ENCODE data around the gene LRCH1. TPM values are rescaled to one million over a fixed set of nuclear protein-coding genes. Genes with fewer than 3 reads are reported as not detected.

Gene LRCH1
- total RNA-seq, 4 donors from 2014 or later, result 5.0 to 20.4 (median 7.4) TPM

GRCh38 chr13:46521486-46521885 is 31.5 kb upstream of the LRCH1 start:
- peaks cover 0 to 20% (median 3%) of the 10 kb centered on the region in 3 donors for H3K4me1 ChIP-seq
- no peaks in the 10 kb centered on the region for H3K9me3 ChIP-seq
- no peaks in the 10 kb centered on the region for H3K36me3 ChIP-seq
- peaks cover 0 to 46% (median 0%) of the 10 kb centered on the region in 4 donors for H3K27me3 ChIP-seq
- H3K27ac ChIP-seq, result no peak overlapping the region
- no peak overlapping the region for H3K4me3 ChIP-seq
- no peak for TF ChIP-seq POLR2A (IDR thresholded peaks at IDR 0.05)
- no peak for DNase-seq
- WGBS, 2 donors, result 37 to 50% methylated on average over 3 of the region's 3 CpGs
- intact Hi-C loops (cut with DNase I), result no loop called here

GRCh38 chr13:46521921-46522747 is 30.8 kb upstream of the LRCH1 start:
- DNase-seq, result no peak
- Histone ChIP-seq H3K9me3 (no peaks in the 10 kb centered on the region), H3K4me1 (peaks cover 0 to 20% (median 3%) of the 10 kb centered on the region in 3 donors), H3K4me3 (no peak overlapping the region), H3K27ac (no peak overlapping the region), H3K27me3 (peaks cover 0 to 46% (median 0%) of the 10 kb centered on the region in 4 donors), H3K36me3 (no peaks in the 10 kb centered on the region)
- intact Hi-C loops (cut with DNase I), result no loop called here
- 26 to 38% methylated on average over 4 of the region's 4 CpGs for WGBS, 2 donors
- TF ChIP-seq POLR2A (IDR thresholded peaks at IDR 0.05), result no peak
- no peak for TF ChIP-seq CTCF (IDR thresholded peaks at IDR 0.05)

GRCh38 chr13:46522748-46523030 is 30.3 kb upstream of the LRCH1 start:
- Histone ChIP-seq H3K27me3 (peaks cover 0 to 46% (median 0%) of the 10 kb centered on the region in 4 donors), H3K36me3 (no peaks in the 10 kb centered on the region), H3K4me3 (no peak overlapping the region), H3K27ac (no peak overlapping the region), H3K9me3 (no peaks in the 10 kb centered on the region), H3K4me1 (peaks cover 0 to 20% (median 3%) of the 10 kb centered on the region in 3 donors)
- TF ChIP-seq CTCF (IDR thresholded peaks at IDR 0.05), result no peak
- no peak for TF ChIP-seq POLR2A (IDR thresholded peaks at IDR 0.05)
- no peak for DNase-seq
- intact Hi-C loops (cut with DNase I), result no loop called here

- intact Hi-C loops (cut with DNase I), result no loop called here
- no peak overlapping the region for H3K27ac ChIP-seq
- no peak for DNase-seq
- no peaks in the 10 kb centered on the region for H3K9me3 ChIP-seq
- no peaks in the 10 kb centered on the region for H3K36me3 ChIP-seq
- no peak for TF ChIP-seq CTCF (IDR thresholded peaks at IDR 0.05)
- TF ChIP-seq POLR2A (IDR thresholded peaks at IDR 0.05), result no peak
- 26 to 50% methylated on average over 2 of the region's 2 CpGs for WGBS, 2 donors
- H3K4me1 ChIP-seq, result peaks cover 0 to 20% (median 3%) of the 10 kb centered on the region in 3 donors
- H3K4me3 ChIP-seq, result no peak overlapping the region
- peaks cover 0 to 38% (median 0%) of the 10 kb centered on the region in 4 donors for H3K27me3 ChIP-seq
Observed at GRCh38 chr13:46523972-46524752, 28.8 kb upstream of the LRCH1 start.

- intact Hi-C loops (cut with DNase I), result no loop called here
- Histone ChIP-seq H3K9me3 (no peaks in the 10 kb centered on the region), H3K27ac (no peak overlapping the region), H3K36me3 (no peaks in the 10 kb centered on the region), H3K4me1 (peaks cover 0 to 23% (median 3%) of the 10 kb centered on the region in 3 donors), H3K4me3 (no peak overlapping the region), H3K27me3 (peaks cover 0 to 32% (median 0%) of the 10 kb centered on the region in 4 donors)
- TF ChIP-seq POLR2A (IDR thresholded peaks at IDR 0.05), result no peak
- no peak for TF ChIP-seq CTCF (IDR thresholded peaks at IDR 0.05)
- 37 to 52% methylated on average over 7 of the region's 7 CpGs for WGBS, 2 donors
- DNase-seq, result no peak
Observed at GRCh38 chr13:46526100-46526735, 26.8 kb upstream of the LRCH1 start.
